ENCODE measurements around the gene EPS15. TPM values are rescaled to one million over a fixed set of nuclear protein-coding genes. Genes with fewer than 3 reads are reported as not detected.

EPS15 gene
- polyA plus RNA-seq, 1 donor (not counting 4 experiments of a cell fraction or from before 2014, with no cell fraction given): 33.2 TPM

GRCh38 chr1:51347398-51348146, 171.5 kb downstream of the EPS15 start:
- dilution Hi-C loops (cut with MboI; ENCODE audit: extremely low pct_ligation_motif_present, low sequenced_read_pairs): no loop called here
- no peaks in the 10 kb centered on the region for H3K9me3 ChIP-seq (ENCODE audit: control insufficient read depth, low read depth, low read length)
- TF ChIP-seq EZH2 (IDR thresholded peaks at IDR 0.05; ENCODE audit: low read length): no peak
- TF ChIP-seq CTCF (optimal IDR thresholded peaks at IDR 0.05 in 1 of 3, IDR thresholded peaks at IDR 0.05 in 1 of 3, conservative IDR thresholded peaks at IDR 0.05 in 1 of 3; ENCODE audit: extremely low read depth in 1 of 3, insufficient read depth in 2 of 3, low read length in 3 of 3): no peak
- H3K9ac ChIP-seq (ENCODE audit: control insufficient read depth, extremely low read depth, insufficient read depth, low read length): no peak overlapping the region
- H3K4me1 ChIP-seq (ENCODE audit: control insufficient read depth, extremely low read depth, insufficient read depth, low read length): no peaks in the 10 kb centered on the region
- no peaks in the 10 kb centered on the region for H3K36me3 ChIP-seq (ENCODE audit: control insufficient read depth in 2 of 2, extremely low read depth in 1 of 2, insufficient read depth in 2 of 2, low read length in 2 of 2)
- H3K79me2 ChIP-seq (ENCODE audit: control insufficient read depth, insufficient read depth, low read length): no peaks in the 10 kb centered on the region
- no peaks in the 10 kb centered on the region for H4K20me1 ChIP-seq (ENCODE audit: control insufficient read depth, extremely low read depth, insufficient read depth, low read length)
- DNase-seq (ENCODE audit: low read depth, low spot score) (no peak), FAIRE-seq (no peak)
- no peak overlapping the region for H3K4me3 ChIP-seq (ENCODE audit: control insufficient read depth in 2 of 3, extremely low read depth in 1 of 3, insufficient read depth in 2 of 3, low read depth in 1 of 3, low read length in 3 of 3)
- no peak overlapping the region for H3K4me2 ChIP-seq (ENCODE audit: control insufficient read depth, extremely low read depth, insufficient read depth, low read depth, low read length)
- no peaks in the 10 kb centered on the region for H3K9me1 ChIP-seq (ENCODE audit: control insufficient read depth, extremely low read depth, insufficient read depth, low read length)
- peaks cover 26% of the 10 kb centered on the region for H3K27me3 ChIP-seq (ENCODE audit: control insufficient read depth, extremely low read depth, insufficient read depth, low read length)
- no peak overlapping the region for H2AFZ ChIP-seq (ENCODE audit: control insufficient read depth, low read length)
- H3K27ac ChIP-seq (ENCODE audit: control insufficient read depth, insufficient read depth, low read length): no peak overlapping the region

- TF ChIP-seq CTCF (optimal IDR thresholded peaks at IDR 0.05 in 1 of 3, IDR thresholded peaks at IDR 0.05 in 1 of 3, conservative IDR thresholded peaks at IDR 0.05 in 1 of 3; ENCODE audit: extremely low read depth in 1 of 3, insufficient read depth in 2 of 3, low read length in 3 of 3) (no peak), EZH2 (IDR thresholded peaks at IDR 0.05; ENCODE audit: low read length) (no peak)
- H2AFZ ChIP-seq (ENCODE audit: control insufficient read depth, low read length): no peak overlapping the region
- H3K4me2 ChIP-seq (ENCODE audit: control insufficient read depth, extremely low read depth, insufficient read depth, low read depth, low read length): no peak overlapping the region
- peaks cover 26% of the 10 kb centered on the region for H3K27me3 ChIP-seq (ENCODE audit: control insufficient read depth, extremely low read depth, insufficient read depth, low read length)
- H3K9ac ChIP-seq (ENCODE audit: control insufficient read depth, extremely low read depth, insufficient read depth, low read length): no peak overlapping the region
- no peaks in the 10 kb centered on the region for H4K20me1 ChIP-seq (ENCODE audit: control insufficient read depth, extremely low read depth, insufficient read depth, low read length)
- no peaks in the 10 kb centered on the region for H3K79me2 ChIP-seq (ENCODE audit: control insufficient read depth, insufficient read depth, low read length)
- no peaks in the 10 kb centered on the region for H3K9me1 ChIP-seq (ENCODE audit: control insufficient read depth, extremely low read depth, insufficient read depth, low read length)
- no peak overlapping the region for H3K4me3 ChIP-seq (ENCODE audit: control insufficient read depth in 2 of 3, extremely low read depth in 1 of 3, insufficient read depth in 2 of 3, low read depth in 1 of 3, low read length in 3 of 3)
- dilution Hi-C loops (cut with MboI; ENCODE audit: extremely low pct_ligation_motif_present, low sequenced_read_pairs): no loop called here
- FAIRE-seq (no peak), DNase-seq (ENCODE audit: low read depth, low spot score) (no peak)
- no peaks in the 10 kb centered on the region for H3K4me1 ChIP-seq (ENCODE audit: control insufficient read depth, extremely low read depth, insufficient read depth, low read length)
- H3K27ac ChIP-seq (ENCODE audit: control insufficient read depth, insufficient read depth, low read length): no peak overlapping the region
- no peaks in the 10 kb centered on the region for H3K9me3 ChIP-seq (ENCODE audit: control insufficient read depth, low read depth, low read length)
- no peaks in the 10 kb centered on the region for H3K36me3 ChIP-seq (ENCODE audit: control insufficient read depth in 2 of 2, extremely low read depth in 1 of 2, insufficient read depth in 2 of 2, low read length in 2 of 2)
These were observed 172.8 kb downstream of the EPS15 start for GRCh38 chr1:51346086-51346942.

Data from keratinocyte (primary cell).